Stimulated activated CD8-positive, alpha-beta memory T cell treated with anti-CD3 and anti-CD28 coated beads, Interleukin-15, amount 100 ng/mL, for 24 hours (primary cell): ENCODE measurements around the gene RNASE1.
"Not testable (repeated sequence)": the region's sequence is repeated elsewhere in the genome, so short reads cannot be mapped to it uniquely, and the experiment has no call there.

Experiments used
- DNase-seq: peaks from one replicate; pipeline ENCODE4 v3.0.0-alpha.2; 2020; ENCODE audit warnings: low read depth

The RNASE1 gene

GRCh38 chr14:20772650-20773049 is 30.0 kb downstream of the RNASE1 start:
- DNase-seq: no peak

DNA sequence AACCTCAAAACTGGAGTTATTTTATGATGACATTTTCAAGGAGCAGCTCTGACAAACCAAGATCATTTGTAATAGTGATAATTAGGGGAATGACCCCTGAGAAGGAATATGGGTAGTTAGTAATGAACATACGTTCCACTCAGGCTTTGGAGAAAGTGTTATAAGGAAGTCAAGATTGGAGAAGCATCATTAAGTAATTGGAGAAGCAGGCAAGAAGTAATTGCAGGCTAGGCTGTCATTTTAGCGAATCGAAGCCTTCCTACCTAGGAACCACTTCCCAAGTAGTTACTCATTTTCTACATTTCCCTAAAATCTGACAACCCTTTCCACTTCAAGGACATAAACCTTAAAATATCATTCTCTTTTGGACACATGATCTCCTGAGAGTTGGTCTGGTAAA is 33.2 kb downstream of the RNASE1 start:
- no peak for DNase-seq

- DNase-seq: no peak
Observed at GRCh38 chr14:20768593-20768892, 34.1 kb downstream of the RNASE1 start.

- no peak for DNase-seq
Observed at GRCh38 chr14:20760950-20761349, 41.7 kb downstream of the RNASE1 start.

GRCh38 chr14:20759465-20759864 is 43.2 kb downstream of the RNASE1 start:
- DNase-seq: not testable (repeated sequence)

- no peak for DNase-seq
Observed at GRCh38 chr14:20757965-20758364, 44.7 kb downstream of the RNASE1 start.

- DNase-seq: no peak
Observed at GRCh38 chr14:20755037-20755436, 47.6 kb downstream of the RNASE1 start.

GRCh38 chr14:20754308-20754707 is 48.3 kb downstream of the RNASE1 start:
- no peak for DNase-seq

GRCh38 chr14:20751963-20752562 is 50.6 kb downstream of the RNASE1 start:
- no peak for DNase-seq
